HG03521 (cell line): ENCODE results near the gene APOA4.
"Not testable (repeated sequence)": the region's sequence is repeated elsewhere in the genome, so short reads cannot be mapped to it uniquely, and the experiment has no call there.

Source experiments
- ATAC-seq: cut with Tn5 transposase; IDR thresholded peaks from one replicate; pipeline ENCODE4 v1.9.1; 2021; ENCODE audit warnings: mild to moderate bottlenecking, moderate library complexity; ENCODE audit not compliant: unreplicated experiment

The APOA4 gene

GRCh38 chr11:116807601-116808261, 15.4 kb downstream of the APOA4 start:
- ATAC-seq = no peak

- ATAC-seq = no peak
Observed at GRCh38 chr11:116804001-116804400, 19.1 kb downstream of the APOA4 start.

DNA sequence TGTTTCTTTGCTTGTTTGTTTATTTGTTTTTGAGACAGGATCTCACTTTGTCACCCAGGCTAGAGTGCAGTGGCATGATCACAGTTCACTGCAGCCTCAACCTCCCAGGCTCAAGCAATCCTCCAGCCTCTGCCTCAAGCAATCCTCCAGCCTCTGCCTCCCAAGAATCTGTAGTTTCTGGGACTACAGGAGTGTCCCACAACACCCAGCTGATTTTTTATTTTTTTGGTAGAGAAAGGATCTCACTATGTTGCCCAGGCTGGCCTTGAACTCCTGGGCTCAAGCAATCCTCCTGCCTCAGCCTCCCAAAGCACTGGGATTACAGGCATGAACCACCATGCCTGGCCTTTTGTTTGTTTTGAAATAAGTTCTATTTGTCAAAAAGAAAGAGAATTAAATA, 21.4 kb downstream of the APOA4 start:
- not testable (repeated sequence) for ATAC-seq

GRCh38 chr11:116800610-116801009, 22.5 kb downstream of the APOA4 start:
- ATAC-seq = no peak

DNA sequence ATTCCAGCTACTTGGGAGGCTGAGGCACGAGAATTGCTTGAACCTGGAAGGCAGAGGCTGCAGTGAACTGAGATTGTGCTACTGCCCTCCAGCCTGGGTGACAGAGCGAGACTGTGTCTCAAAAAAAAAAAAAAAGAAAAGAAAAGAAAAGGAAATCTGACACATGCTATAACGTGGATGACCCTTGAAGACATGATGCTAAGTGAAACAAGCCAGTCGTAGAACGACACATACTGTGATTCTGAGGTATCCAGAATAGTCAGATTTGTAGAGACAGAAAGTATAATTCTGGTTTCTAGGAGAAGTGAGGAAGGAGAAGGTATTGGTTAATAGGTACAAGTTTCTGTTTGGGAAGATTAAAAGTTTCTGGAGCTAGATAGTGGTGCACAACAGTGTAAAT, 24.7 kb downstream of the APOA4 start:
- ATAC-seq = no peak

GRCh38 chr11:116797816-116798215, 25.3 kb downstream of the APOA4 start:
- no peak for ATAC-seq

- ATAC-seq = no peak
Observed at GRCh38 chr11:116796548-116796947, 26.6 kb downstream of the APOA4 start.

- no peak for ATAC-seq
Observed at GRCh38 chr11:116794851-116795250, 28.3 kb downstream of the APOA4 start.

- ATAC-seq = no peak
Observed at GRCh38 chr11:116793772-116794097, 29.4 kb downstream of the APOA4 start.

DNA sequence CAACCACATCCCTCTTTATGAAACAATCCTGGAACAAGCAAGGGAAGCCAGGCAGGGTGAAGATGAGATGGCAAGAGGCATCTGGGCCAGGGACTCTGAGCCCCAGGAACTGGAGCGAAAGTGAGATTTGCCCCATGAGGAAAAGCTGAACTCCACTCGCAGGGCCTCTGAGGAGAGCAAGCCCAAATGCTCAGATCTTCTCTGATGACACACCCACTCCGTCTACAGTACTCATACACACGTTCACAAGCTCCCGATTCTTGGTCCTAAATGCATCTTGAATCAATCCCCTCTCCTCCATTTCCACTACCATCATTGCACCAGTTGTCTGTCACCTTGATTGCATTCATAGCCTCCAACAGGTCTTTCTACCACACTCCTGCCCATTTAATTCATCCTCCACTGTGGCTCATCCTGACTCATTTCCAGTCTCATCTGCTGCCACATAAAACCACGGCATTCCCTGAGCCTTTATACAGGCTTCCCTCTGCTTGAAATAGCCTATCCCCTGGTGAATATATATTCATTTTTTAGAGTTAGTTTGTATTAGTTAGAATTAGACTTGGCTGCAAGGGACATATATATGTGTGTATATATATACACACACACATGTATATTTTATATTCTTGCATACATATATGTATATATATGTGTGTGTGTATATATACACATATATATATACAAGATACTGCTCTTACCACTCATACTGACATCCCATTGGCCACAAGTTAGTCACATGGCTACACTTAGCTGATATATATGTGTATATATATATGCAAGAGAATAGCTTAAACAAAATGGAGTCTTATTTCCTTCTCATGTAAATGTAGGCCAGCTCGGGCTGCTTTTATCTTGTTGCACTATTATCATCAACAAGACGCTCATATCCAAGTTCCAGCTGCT, 30.0 kb downstream of the APOA4 start:
- no peak for ATAC-seq

GRCh38 chr11:116792144-116792868, 30.8 kb downstream of the APOA4 start:
- ATAC-seq = no peak

DNA sequence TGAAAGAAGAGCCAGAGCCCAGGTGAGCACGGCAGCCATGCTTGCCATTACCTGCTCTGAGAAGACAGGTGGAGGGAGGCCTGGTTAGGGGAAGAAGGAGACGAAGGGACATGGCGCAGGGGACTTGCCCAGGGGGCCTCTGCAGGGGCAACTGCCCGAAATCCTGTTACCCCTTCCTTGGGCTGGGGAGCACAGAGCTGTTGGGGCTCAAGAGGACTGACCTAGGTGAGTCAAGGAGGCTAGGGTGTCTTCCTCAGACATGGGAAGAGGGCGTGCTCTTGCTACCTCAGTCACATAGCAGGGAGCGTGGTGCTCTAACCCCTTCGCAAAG, 31.3 kb downstream of the APOA4 start, which contains the start of gene APOA5:
Gene APOA5, minus strand, starts transcription at position 67 of the 331 bp plus-strand sequence. Its CDS starts 19 bp downstream, at position 48.
- ATAC-seq = no peak

DNA sequence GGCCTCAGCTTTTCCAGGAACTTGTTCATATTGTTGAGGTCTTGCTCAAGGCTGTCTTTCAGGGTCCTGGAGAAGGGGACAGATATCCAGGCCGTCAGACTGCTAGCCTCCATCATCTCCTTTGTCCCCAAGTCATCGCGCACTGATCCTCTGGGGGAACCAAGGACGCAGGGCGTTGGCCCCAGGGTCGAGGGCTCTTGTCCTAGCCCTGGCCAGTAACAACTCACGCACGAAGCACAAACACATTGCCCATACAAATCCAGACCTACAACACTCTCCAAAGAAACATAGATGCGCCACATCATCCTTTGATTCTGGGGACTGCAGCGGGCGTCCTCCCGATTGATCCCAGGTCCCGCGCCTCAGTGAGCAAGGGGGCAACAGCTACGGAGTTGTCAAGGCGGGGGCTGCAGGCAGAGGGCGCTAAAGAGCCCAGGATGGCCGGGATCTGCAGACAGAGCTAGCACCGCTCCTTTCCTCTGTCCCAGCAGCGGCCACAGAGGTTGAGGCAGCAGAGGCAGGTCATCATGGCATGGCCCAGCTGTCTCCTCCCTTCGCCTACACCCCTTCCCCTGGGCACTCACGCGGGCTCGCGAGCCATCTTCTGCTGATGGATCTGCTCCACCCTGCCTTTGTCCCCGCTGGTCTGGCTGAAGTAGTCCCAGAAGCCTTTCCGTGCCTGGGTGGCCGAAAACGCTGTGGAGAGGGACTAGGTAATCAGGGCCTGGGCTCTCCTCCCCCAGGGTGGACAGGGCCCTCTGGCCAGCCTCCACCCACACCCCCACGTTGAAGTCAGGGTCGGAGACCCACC, 31.9 kb downstream of the APOA4 start:
- ATAC-seq = no peak

GRCh38 chr11:116790167-116791001, 32.7 kb downstream of the APOA4 start:
- no peak for ATAC-seq

GRCh38 chr11:116788975-116789374, 34.1 kb downstream of the APOA4 start:
- no peak for ATAC-seq

DNA sequence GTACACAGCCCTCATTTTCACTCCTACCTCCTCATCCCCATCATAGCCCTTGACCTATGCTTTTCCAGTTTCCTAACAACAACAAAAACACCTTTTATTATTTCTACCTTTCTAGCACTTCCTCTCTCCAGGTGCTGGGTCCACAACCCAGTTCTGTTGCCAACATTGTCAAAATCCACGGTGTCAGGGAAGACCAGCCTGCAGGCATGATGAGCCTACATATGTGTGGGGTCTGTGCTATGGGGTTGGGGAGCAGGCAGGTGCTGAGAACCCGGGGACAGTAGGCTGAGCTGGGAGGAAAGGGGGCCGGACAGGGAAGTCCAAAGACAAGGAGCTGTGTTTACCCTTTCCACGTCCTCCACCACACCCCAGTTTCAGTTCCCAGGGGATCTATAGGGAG, 34.6 kb downstream of the APOA4 start:
- no peak for ATAC-seq

DNA sequence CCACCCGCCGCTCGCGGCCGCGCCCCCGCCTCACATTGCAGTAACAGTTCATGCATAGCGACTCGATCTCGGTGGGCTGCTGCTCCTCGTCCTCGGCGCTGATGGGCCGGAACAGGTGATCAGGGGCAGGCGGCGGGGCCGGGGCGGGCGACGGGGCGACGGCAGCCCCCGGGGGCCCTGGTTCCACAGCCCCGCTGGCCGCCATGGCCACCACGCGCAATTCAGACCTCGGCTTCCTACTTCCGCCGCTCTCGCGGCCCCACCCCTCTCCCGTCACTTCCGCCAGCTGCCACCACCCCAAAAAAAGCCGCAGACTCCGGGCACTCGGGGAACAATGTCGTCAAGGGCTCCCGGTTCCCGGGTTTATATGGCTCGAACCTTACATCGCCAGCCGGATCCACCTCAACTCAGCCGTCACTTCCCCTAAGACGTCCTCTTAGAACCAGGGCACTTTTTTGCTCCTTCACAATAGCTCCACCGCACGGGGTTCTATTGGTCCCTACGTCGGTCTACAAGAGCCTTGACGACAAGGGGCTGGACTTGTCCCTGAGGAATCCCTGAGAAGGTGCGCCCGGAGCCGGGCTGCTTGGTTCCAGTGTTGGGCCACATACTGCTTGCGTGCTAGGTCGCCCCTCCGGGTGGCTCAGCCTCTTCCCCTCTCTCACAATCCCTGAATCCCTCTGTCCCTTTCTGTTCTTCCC, 35.2 kb downstream of the APOA4 start, which contains the start of gene ZPR1:
Gene ZPR1, minus strand, starts transcription at position 238 of the 701 bp plus-strand sequence. Its CDS starts 33 bp downstream, at position 205.
- ATAC-seq = peak; percentile 89

DNA sequence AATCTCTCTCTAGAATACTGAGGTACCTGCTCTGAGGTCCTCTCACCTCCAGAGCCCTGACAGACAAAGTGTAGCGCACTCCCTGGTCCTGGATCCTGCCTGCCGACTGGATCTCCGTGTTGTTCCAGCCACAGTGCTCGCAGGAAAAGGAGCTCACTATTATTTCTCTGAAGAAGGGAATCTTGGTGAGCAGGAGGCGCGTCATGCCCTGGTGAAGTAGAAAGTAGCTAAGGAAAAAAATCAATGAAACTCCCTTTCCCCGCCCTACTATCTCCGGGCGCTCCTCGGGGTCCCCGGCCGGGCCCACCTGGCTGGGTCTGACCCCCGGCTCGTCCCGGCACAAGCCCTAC, 35.7 kb downstream of the APOA4 start:
- ATAC-seq = peak; percentile 10

- ATAC-seq = no peak
Observed at GRCh38 chr11:116786966-116787365, 36.1 kb downstream of the APOA4 start.
